EH (cell line): ENCODE measurements around the gene FNDC11.
"Not testable (repeated sequence)": the region's sequence is repeated elsewhere in the genome, so short reads cannot be mapped to it uniquely, and the experiment has no call there.

Source experiments
- DNase-seq: peaks from one replicate; pipeline ENCODE4 v3.0.0-alpha.2; 2015; ENCODE audit warnings: low read depth

Gene FNDC11

GRCh38 chr20:63601679-63602078 lies 47.7 kb downstream of the FNDC11 start:
- DNase-seq: not testable (repeated sequence)

GRCh38 chr20:63602321-63602720 lies 48.4 kb downstream of the FNDC11 start:
- no peak for DNase-seq
